Endothelial cell (in vitro differentiated cells): ENCODE data around the gene ADCY10. TPM values are rescaled to one million over a fixed set of nuclear protein-coding genes. Genes with fewer than 3 reads are reported as not detected.

ENCODE experiments used
- DNase-seq: peaks from one replicate; pipeline ENCODE4 v3.0.0; 2021; ENCODE audit warnings: low spot score
- H3K27ac Mint-ChIP-seq: one replicate; pipeline ENCODE4 v1.8.0; 2021; ENCODE audit warnings: mixed read lengths, inconsistent platforms; ENCODE audit not compliant: unreplicated experiment
- H3K27me3 Mint-ChIP-seq: one replicate; pipeline ENCODE4 v1.8.0; 2021; ENCODE audit warnings: mild to moderate bottlenecking, moderate library complexity, mixed read lengths, inconsistent platforms; ENCODE audit not compliant: unreplicated experiment
- H3K36me3 Mint-ChIP-seq: one replicate; pipeline ENCODE4 v1.8.0; 2021; ENCODE audit warnings: mild to moderate bottlenecking, low read depth, mixed read lengths, inconsistent platforms; ENCODE audit not compliant: unreplicated experiment
- H3K4me1 Mint-ChIP-seq: one replicate; pipeline ENCODE4 v1.8.0; 2021; ENCODE audit warnings: mild to moderate bottlenecking, mixed read lengths, inconsistent platforms; ENCODE audit not compliant: unreplicated experiment
- H3K4me3 Mint-ChIP-seq: one replicate; pipeline ENCODE4 v1.8.0; 2021; ENCODE audit warnings: mild to moderate bottlenecking, mixed read lengths, inconsistent platforms; ENCODE audit not compliant: unreplicated experiment
- H3K9me3 Mint-ChIP-seq: one replicate; pipeline ENCODE4 v1.8.0; 2021; ENCODE audit warnings: mixed read lengths, inconsistent platforms; ENCODE audit not compliant: unreplicated experiment
- CTCF ChIP-seq: fragments of 200-600 bp; sonication (generic); IDR thresholded peaks from one replicate; pipeline ENCODE4 v1.5.0; 2021; ENCODE audit warnings: antibody characterized with exemption; ENCODE audit not compliant: unreplicated experiment
- total RNA-seq: library from RNA; stranded (reverse); fragmentation: NEBNext Ultra II Directional; extraction: Animal tissue kit (Norgen Biotek cat#: 25700); gene quantifications from one replicate; pipeline ENCODE4 v1.2.1, GENCODE V29; 2021; ENCODE audit not compliant: unreplicated experiment

The ADCY10 gene
- total RNA-seq, 1 donor from 2014 or later: 0.31 TPM

- H3K4me3 Mint-ChIP-seq: no peak overlapping the region
- DNase-seq: no peak
- peaks cover 3% of the 10 kb centered on the region for H3K27me3 Mint-ChIP-seq
- no peaks in the 10 kb centered on the region for H3K9me3 Mint-ChIP-seq
- no peak overlapping the region for H3K27ac Mint-ChIP-seq
- H3K4me1 Mint-ChIP-seq: peaks cover 12% of the 10 kb centered on the region
- H3K36me3 Mint-ChIP-seq: peaks cover 55% of the 10 kb centered on the region
- TF ChIP-seq CTCF: no peak
Observed at GRCh38 chr1:167786502-167786901, 127.4 kb downstream of the ADCY10 start.

- peak overlapping the region; percentile 35 for H3K4me3 Mint-ChIP-seq
- peak overlapping the region; percentile 54 for H3K27ac Mint-ChIP-seq
- no peak for TF ChIP-seq CTCF
Observed at GRCh38 chr1:167784876-167785550, 128.9 kb downstream of the ADCY10 start.

GRCh38 chr1:167782946-167783345, 131.0 kb downstream of the ADCY10 start:
- no peak for DNase-seq
- Mint-ChIP-seq H3K4me3 (no peak overlapping the region), H3K36me3 (peaks cover 56% of the 10 kb centered on the region), H3K27me3 (peaks cover 1% of the 10 kb centered on the region), H3K27ac (no peak overlapping the region), H3K9me3 (no peaks in the 10 kb centered on the region), H3K4me1 (peaks cover 3% of the 10 kb centered on the region)
- no peak for TF ChIP-seq CTCF

More at GRCh38 chr1:167784876-167785550, 128.9 kb downstream of the ADCY10 start:
- H3K4me1 Mint-ChIP-seq: peaks cover 6% of the 10 kb centered on the region
- H3K27me3 Mint-ChIP-seq: peaks cover 3% of the 10 kb centered on the region
- H3K9me3 Mint-ChIP-seq: no peaks in the 10 kb centered on the region
- H3K36me3 Mint-ChIP-seq: peaks cover 56% of the 10 kb centered on the region
- no peak for DNase-seq

- DNase-seq: no peak
- Mint-ChIP-seq H3K4me1 (peaks cover 3% of the 10 kb centered on the region), H3K9me3 (no peaks in the 10 kb centered on the region), H3K27me3 (peaks cover 1% of the 10 kb centered on the region), H3K4me3 (no peak overlapping the region), H3K27ac (no peak overlapping the region), H3K36me3 (peaks cover 61% of the 10 kb centered on the region)
- no peak for TF ChIP-seq CTCF
Observed at GRCh38 chr1:167781558-167781957, 132.4 kb downstream of the ADCY10 start.

- Mint-ChIP-seq H3K4me1 (peaks cover 26% of the 10 kb centered on the region), H3K27me3 (peaks cover 5% of the 10 kb centered on the region), H3K27ac (no peak overlapping the region), H3K9me3 (no peaks in the 10 kb centered on the region), H3K36me3 (peaks cover 66% of the 10 kb centered on the region), H3K4me3 (peak overlapping the region; percentile 52)
- no peak for TF ChIP-seq CTCF
- no peak for DNase-seq
Observed at GRCh38 chr1:167777269-167777650, 136.7 kb downstream of the ADCY10 start.
